SK-N-SH (cell line): ENCODE data around the gene NRBF2. TPM values are rescaled to one million over a fixed set of nuclear protein-coding genes. Genes with fewer than 3 reads are reported as not detected.

ENCODE experiments used
- CTCF ChIA-PET: fragments of 300-600, 350-600 bp; formaldehyde crosslinking; extraction: SDS; loops from one replicate; lab custom pipeline; 2021; lab: Yijun Ruan, JAX
- POLR2A ChIA-PET: fragments of 350-600 bp; sonication (Branson Sonifier 250); formaldehyde crosslinking; extraction: SDS; loops from one replicate; lab custom pipeline; 2020; ENCODE audit warnings: antibody characterized with exemption, inconsistent platforms; lab: Yijun Ruan, JAX
- DNase-seq: peaks from one replicate; pipeline ENCODE4 v3.0.0; 2012
- H2AFZ ChIP-seq: fragments of 200-600 bp; sonication (generic); 2 replicates; pipeline ENCODE4 v1.8.1; 2016; ENCODE audit warnings: antibody characterized with exemption, mild to moderate bottlenecking, low read depth
- H3F3A ChIP-seq: fragments of 200-600 bp; sonication (generic); replicated peaks from 2 replicates; pipeline ENCODE3; 2016; ENCODE audit warnings: antibody characterized with exemption, mild to moderate bottlenecking; ENCODE audit not compliant: insufficient read depth
- H3K27ac ChIP-seq, 2 experiments: fragments of 200-500 bp in 1 of 2; fragments of 200-600 bp in 1 of 2; sonication (Bioruptor generic) in 1 of 2; sonication (generic), shearing (Covaris generic) in 1 of 2; 2 replicates each; pipeline versions ENCODE4 v1.5.1 to v1.6.1; 2014 to 2016; ENCODE audit warnings: low read depth in 2 of 2, inconsistent platforms in 1 of 2, low read length in 1 of 2, mild to moderate bottlenecking in 1 of 2, mixed read lengths in 1 of 2
- H3K27me3 ChIP-seq: fragments of 200-600 bp; sonication (generic), shearing (Covaris generic); 2 replicates; pipeline ENCODE4 v1.6.1; 2016; ENCODE audit warnings: mixed run types; ENCODE audit not compliant: insufficient read depth
- H3K36me3 ChIP-seq, 2 experiments: fragments of 200-500 bp in 1 of 2; fragments of 200-600 bp in 1 of 2; sonication (Bioruptor generic) in 1 of 2; sonication (generic) in 1 of 2; replicated peaks in 1 of 2; 2 replicates each; pipeline versions ENCODE3 to v1.5.1; 2014 to 2016; ENCODE audit warnings: low read length in 1 of 2, mild to moderate bottlenecking in 1 of 2; ENCODE audit not compliant: insufficient read depth in 2 of 2, control insufficient read depth in 1 of 2
- H3K4me1 ChIP-seq, 2 experiments: fragments of 200-500 bp in 1 of 2; fragments of 200-600 bp in 1 of 2; sonication (Bioruptor generic) in 1 of 2; sonication (generic), shearing (Covaris generic) in 1 of 2; 2 replicates each; pipeline versions ENCODE4 v1.5.1 to v1.6.1; 2014 to 2016; ENCODE audit warnings: low read depth in 1 of 2, low read length in 1 of 2, mixed run types in 1 of 2; ENCODE audit not compliant: insufficient read depth in 2 of 2, control insufficient read depth in 1 of 2
- H3K4me2 ChIP-seq: fragments of 200-600 bp; sonication (generic), shearing (Covaris generic); 2 replicates; pipeline ENCODE4 v1.6.1; 2017; ENCODE audit warnings: mixed run types
- H3K4me3 ChIP-seq, 2 experiments: fragments of 200-500 bp in 1 of 2; fragments of 200-600 bp in 1 of 2; sonication (Bioruptor generic) in 1 of 2; sonication (generic), shearing (Covaris generic) in 1 of 2; 2 replicates each; pipeline versions ENCODE4 v1.5.1 to v1.8.1; 2014 to 2016; ENCODE audit warnings: low read depth in 2 of 2, inconsistent platforms in 1 of 2, low read length in 1 of 2, mild to moderate bottlenecking in 1 of 2, mixed read lengths in 1 of 2, moderate library complexity in 1 of 2
- H3K79me2 ChIP-seq: fragments of 200-600 bp; sonication (generic); 2 replicates; pipeline ENCODE4 v1.8.1; 2017; ENCODE audit warnings: mild to moderate bottlenecking; ENCODE audit not compliant: insufficient read depth
- H3K9ac ChIP-seq: fragments of 200-600 bp; sonication (generic); 2 replicates; pipeline ENCODE4 v1.6.1; 2017; ENCODE audit warnings: mixed run types
- H3K9me2 ChIP-seq: fragments of 200-600 bp; sonication (generic); 2 replicates; pipeline ENCODE4 v1.6.1; 2017; ENCODE audit warnings: mixed run types
- H3K9me3 ChIP-seq: fragments of 200-600 bp; sonication (generic); 2 replicates; pipeline ENCODE4 v1.6.1; 2017; ENCODE audit warnings: mixed run types, mild to moderate bottlenecking, moderate library complexity
- H4K20me1 ChIP-seq: fragments of 200-600 bp; sonication (generic); 2 replicates; pipeline ENCODE4 v1.6.1; 2017; ENCODE audit warnings: mild to moderate bottlenecking, mixed run types; ENCODE audit not compliant: insufficient read depth
- CTCF ChIP-seq: fragments of 200-600 bp; sonication (generic); IDR thresholded peaks from 2 replicates; pipeline ENCODE4 v1.6.1; 2017; ENCODE audit warnings: antibody characterized with exemption, mild to moderate bottlenecking, moderate library complexity
- FOSL2 ChIP-seq: IDR thresholded peaks from 2 replicates; pipeline ENCODE4 v1.4.0; 2012; ENCODE audit warnings: low read depth, mild to moderate bottlenecking, moderate library complexity, borderline replicate concordance
- FOXJ3 ChIP-seq: sonication (generic); formaldehyde crosslinking; IDR thresholded peaks from 2 replicates; pipeline ENCODE4 v1.5.1; 2020; ENCODE audit warnings: mild to moderate bottlenecking, missing genetic modification reagents
- MEF2A ChIP-seq: IDR thresholded peaks from 2 replicates; pipeline ENCODE4 v1.4.0; 2012; ENCODE audit warnings: low read depth, borderline replicate concordance
- MXI1 ChIP-seq: IDR thresholded peaks from 2 replicates; pipeline ENCODE4 v1.6.1; 2012; ENCODE audit warnings: mild to moderate bottlenecking, low read depth, low read length, improper control_type of control experiment
- NRF1 ChIP-seq: IDR thresholded peaks from 2 replicates; pipeline ENCODE4 v1.6.1; 2012; ENCODE audit warnings: low read depth, mild to moderate bottlenecking, low read length
- RAD21 ChIP-seq: IDR thresholded peaks from 2 replicates; pipeline ENCODE4 v1.6.1; 2012; ENCODE audit warnings: mild to moderate bottlenecking, low read length
- RCOR1 ChIP-seq: fragments of 150-350 bp; IDR thresholded peaks from 2 replicates; pipeline ENCODE4 v1.6.1; 2017; ENCODE audit warnings: antibody characterized with exemption, low read length
- RXRA ChIP-seq: IDR thresholded peaks from 2 replicates; pipeline ENCODE4 v1.4.0; 2012; ENCODE audit warnings: low read depth, mild to moderate bottlenecking, borderline replicate concordance
- TAF1 ChIP-seq: IDR thresholded peaks from 2 replicates; pipeline ENCODE4 v1.6.1; 2012; ENCODE audit warnings: low read depth, mild to moderate bottlenecking, low read length, moderate library complexity, borderline replicate concordance
- TCF12 ChIP-seq: IDR thresholded peaks from 2 replicates; pipeline ENCODE4 v1.4.0; 2012
- YY1 ChIP-seq: IDR thresholded peaks from 2 replicates; pipeline ENCODE4 v1.4.0; 2012; ENCODE audit warnings: low read depth, mild to moderate bottlenecking
- WGBS: methylation state at CpG from one replicate; pipeline ENCODE4 v1.1.6; 2017; ENCODE audit warnings: low lambda C conversion rate; 5-methylcytosine and 5-hydroxymethylcytosine counted together
- polyA plus RNA-seq, 3 experiments: library from polyadenylated mRNA; depleted of rRNA; stranded (reverse); fragments of >200 nt; gene quantifications; 2 replicates each; pipeline ENCODE4 v1.2.3, GENCODE V29; 2012
- TF ChIP-seq, protein P1 (sequence below): IDR thresholded peaks from 2 replicates; pipeline ENCODE4 v1.4.0; 2012; ENCODE audit warnings: low read depth, borderline replicate concordance

The NRBF2 gene
- polyA plus RNA-seq, 1 of the 3 experiments (the other 2 are of a cell fraction): 8.9 TPM

DNA sequence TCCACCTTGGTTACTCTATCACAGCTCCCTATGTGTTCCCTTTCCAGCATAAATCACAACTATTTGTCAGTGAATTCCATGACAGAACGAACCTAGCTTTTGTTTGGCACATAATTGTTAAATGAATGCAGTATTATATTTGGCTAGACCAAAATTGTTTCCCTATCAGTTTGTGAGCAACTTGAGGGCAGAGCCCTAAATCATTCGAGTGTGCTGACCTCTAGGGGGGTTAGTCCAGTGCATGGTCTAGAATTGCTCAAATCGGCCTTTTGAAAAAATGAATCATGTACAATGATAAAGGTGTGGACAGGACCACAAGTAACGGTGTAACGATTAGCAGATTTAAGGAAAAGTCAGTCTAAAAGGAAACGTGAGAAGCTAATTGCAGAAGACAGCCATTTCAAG lies 475 bp upstream of the NRBF2 start:
- ChIA-PET POLR2A (interaction anchor here (0.5 to 1.7 kb wide), 6 partner anchors 9 to 1085 kb away, joined by 3 to 8 read pairs (median 3); no protein-coding TSS in a partner anchor), CTCF (interaction anchor here (0.8 to 4.2 kb wide), 7 partner anchors 25 to 687 kb away, joined by 3 to 21 read pairs (median 4); no protein-coding TSS in a partner anchor)
- Histone ChIP-seq H3K79me2 (peaks cover 45% of the 10 kb centered on the region), H3K9ac (no peak overlapping the region), H3F3A (no peaks in the 10 kb centered on the region), H3K9me2 (no peaks in the 10 kb centered on the region), H3K4me1 (peaks cover 0 to 6% of the 10 kb centered on the region in 2 experiments; a peak in 3 of 4 replicates), H2AFZ (peak overlapping the region; percentile 95; the same call in 1 of the 2 replicates), H3K36me3 (no peaks in the 10 kb centered on the region), H3K4me2 (peak overlapping the region; percentile 47; the same call in 1 of the 2 replicates), H3K9me3 (no peaks in the 10 kb centered on the region), H3K27ac (peak overlapping the region; percentile 73 to 92; a peak in 3 of 4 replicates), H3K4me3 (peak overlapping the region; percentile 28 to 91; a peak in 3 of 4 replicates), H3K27me3 (no peaks in the 10 kb centered on the region), H4K20me1 (peaks cover 16% of the 10 kb centered on the region)
- no peak for TF ChIP-seq TAF1
- no peak for TF ChIP-seq RXRA
- TF ChIP-seq RAD21: no peak
- TF ChIP-seq YY1: peak; percentile 66; the same call in 1 of the 2 replicates
- TF ChIP-seq NRF1: no peak
- TF ChIP-seq RCOR1: no peak
- no peak for TF ChIP-seq FOXJ3 (CRISPR knock-in tag)
- peak; percentile 7; the same call in 1 of the 2 replicates for TF ChIP-seq MXI1
- TF ChIP-seq MEF2A: no peak
- TF ChIP-seq TCF12: no peak
- 30% methylated on average over 6 of the region's 6 CpGs for WGBS
- no peak for DNase-seq

- DNase-seq: no peak
- Histone ChIP-seq H3K27ac (peak overlapping the region; percentile 89 to 92; a peak in 3 of 4 replicates), H4K20me1 (peaks cover 23% of the 10 kb centered on the region), H3K79me2 (peaks cover 58% of the 10 kb centered on the region), H3K9me3 (no peaks in the 10 kb centered on the region)
- TF ChIP-seq, protein P1, sequence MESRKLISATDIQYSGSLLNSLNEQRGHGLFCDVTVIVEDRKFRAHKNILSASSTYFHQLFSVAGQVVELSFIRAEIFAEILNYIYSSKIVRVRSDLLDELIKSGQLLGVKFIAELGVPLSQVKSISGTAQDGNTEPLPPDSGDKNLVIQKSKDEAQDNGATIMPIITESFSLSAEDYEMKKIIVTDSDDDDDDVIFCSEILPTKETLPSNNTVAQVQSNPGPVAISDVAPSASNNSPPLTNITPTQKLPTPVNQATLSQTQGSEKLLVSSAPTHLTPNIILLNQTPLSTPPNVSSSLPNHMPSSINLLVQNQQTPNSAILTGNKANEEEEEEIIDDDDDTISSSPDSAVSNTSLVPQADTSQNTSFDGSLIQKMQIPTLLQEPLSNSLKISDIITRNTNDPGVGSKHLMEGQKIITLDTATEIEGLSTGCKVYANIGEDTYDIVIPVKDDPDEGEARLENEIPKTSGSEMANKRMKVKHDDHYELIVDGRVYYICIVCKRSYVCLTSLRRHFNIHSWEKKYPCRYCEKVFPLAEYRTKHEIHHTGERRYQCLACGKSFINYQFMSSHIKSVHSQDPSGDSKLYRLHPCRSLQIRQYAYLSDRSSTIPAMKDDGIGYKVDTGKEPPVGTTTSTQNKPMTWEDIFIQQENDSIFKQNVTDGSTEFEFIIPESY: no peak
- TF ChIP-seq CTCF (no peak), NRF1 (no peak), MXI1 (no peak), FOSL2 (no peak)
- TF ChIP-seq, all 33 proteins: peak for 0
- H3K9ac ChIP-seq: peak overlapping the region; percentile 96
- H3K4me3 ChIP-seq: peak overlapping the region; percentile 91 to 97
- H3K4me2 ChIP-seq: peak overlapping the region; percentile 86
- H3K36me3 ChIP-seq: no peaks in the 10 kb centered on the region
- no peaks in the 10 kb centered on the region for H3K9me2 ChIP-seq
- H3F3A ChIP-seq: no peaks in the 10 kb centered on the region
- H3K27me3 ChIP-seq: no peaks in the 10 kb centered on the region
- 16% methylated on average over 8 of the region's 9 CpGs for WGBS
- CTCF ChIA-PET: interaction anchor here (0.9 to 4.2 kb wide), 4 partner anchors 24 to 579 kb away, joined by 3 to 21 read pairs (median 6); no protein-coding TSS in a partner anchor
- peaks cover 0 to 6% of the 10 kb centered on the region in 2 experiments; a peak in 3 of 4 replicates for H3K4me1 ChIP-seq
- peak overlapping the region; percentile 96 for H2AFZ ChIP-seq
- POLR2A ChIA-PET: interaction anchor here (1.3 kb wide), 1 partner anchor 496 kb away, joined by 4 read pairs; no protein-coding TSS in a partner anchor
Measured at GRCh38 chr10:63133821-63134557, 861 bp downstream of the NRBF2 start.
